HepG2 (cell line): Measurements from ENCODE around the gene LRGUK. TPM values are rescaled to one million over a fixed set of nuclear protein-coding genes. Genes with fewer than 3 reads are reported as not detected.

Source experiments
- ATAC-seq: fragments of 200-7000 bp; cut with Tn5 transposase; 3 replicates; pipeline ENCODE4 v1.9.1; 2020; ENCODE audit warnings: mild to moderate bottlenecking, moderate library complexity
- BruUV-seq: library from RNA; stranded (reverse); fragments of 400-500 nt; replicated peaks from 2 replicates; lab custom pipeline; 2021; lab: Mats Ljungman, UMichigan
- CTCF ChIA-PET: fragments of 300-600 bp; formaldehyde crosslinking; extraction: SDS; loops from one replicate; lab custom pipeline; 2021; ENCODE audit warnings: low total read pairs, inconsistent platforms, low intra/inter-chr PET ratio; lab: Yijun Ruan, JAX
- POLR2A ChIA-PET: fragments of 350-600 bp; sonication (Branson Sonifier 250); formaldehyde crosslinking; loops from one replicate; lab custom pipeline; 2020; ENCODE audit warnings: antibody characterized with exemption, inconsistent platforms; lab: Yijun Ruan, JAX
- DNase-seq: peaks from one replicate; pipeline ENCODE4 v3.0.0-alpha.2; 2015; ENCODE audit warnings: low spot score
- FAIRE-seq: peaks from 3 replicates; lab custom pipeline; 2011; peaks lifted over from hg19 to GRCh38; lab: Jason Lieb, UNC
- H2AFZ ChIP-seq: one replicate; pipeline ENCODE4 v1.6.1; 2011; ENCODE audit warnings: low read length, inconsistent platforms
- H3K27ac ChIP-seq: fragments of 300-600 bp; 3 replicates; pipeline ENCODE4 v1.8.0; 2011; ENCODE audit warnings: mixed run types, mild to moderate bottlenecking, mixed read lengths, low read length, inconsistent platforms; ENCODE audit not compliant: insufficient read depth; ENCODE audit errors: extremely low read length
- H3K27me3 ChIP-seq, 2 experiments: fragments of 200-600 bp in 1 of 2; 2 replicates in 1 of 2; 3 replicates in 1 of 2; pipeline versions ENCODE4 v1.6.0 to v1.8.0; 2011; ENCODE audit warnings: low read length in 2 of 2, mild to moderate bottlenecking in 2 of 2, moderate library complexity in 2 of 2, inconsistent platforms in 1 of 2; ENCODE audit not compliant: insufficient read depth in 2 of 2, control insufficient read depth in 1 of 2
- H3K36me3 ChIP-seq, 2 experiments: fragments of 200-600 bp in 1 of 2; replicated peaks in 1 of 2; 2 replicates in 1 of 2; 3 replicates in 1 of 2; pipeline versions ENCODE4 v1.5.1 to v1.8.0; 2011; ENCODE audit warnings: low read length in 2 of 2, inconsistent platforms in 1 of 2; ENCODE audit not compliant: insufficient read depth in 2 of 2, control insufficient read depth in 1 of 2
- H3K4me1 ChIP-seq: 2 replicates; pipeline ENCODE4 v1.5.1; 2012; ENCODE audit warnings: low read length, inconsistent platforms; ENCODE audit not compliant: insufficient read depth
- H3K4me2 ChIP-seq: 2 replicates; pipeline ENCODE4 v1.6.0; 2011; ENCODE audit warnings: low read depth, low read length, inconsistent platforms
- H3K4me3 ChIP-seq, 3 experiments: fragments of 200-600 bp in 1 of 3; sonication (generic), shearing (Covaris generic) in 1 of 3; replicated peaks in 1 of 3; 2 replicates each; pipeline ENCODE4 v1.5.1; 2011 to 2016; ENCODE audit warnings: low read length in 3 of 3, inconsistent platforms in 2 of 3, low read depth in 2 of 3, mild to moderate bottlenecking in 2 of 3, control low read depth in 1 of 3, mixed read lengths in 1 of 3; ENCODE audit not compliant: insufficient read depth in 1 of 3
- H3K79me2 ChIP-seq: one replicate; pipeline ENCODE4 v1.6.1; 2011; ENCODE audit warnings: low read length, inconsistent platforms; ENCODE audit not compliant: insufficient read depth
- H3K9ac ChIP-seq: 2 replicates; pipeline ENCODE4 v1.6.0; 2011; ENCODE audit warnings: mild to moderate bottlenecking, low read depth, low read length, inconsistent platforms; ENCODE audit not compliant: insufficient read depth
- H3K9me3 ChIP-seq: 2 replicates; pipeline ENCODE4 v1.5.1; 2012; ENCODE audit warnings: mild to moderate bottlenecking, low read length
- H4K20me1 ChIP-seq: 2 replicates; pipeline ENCODE4 v1.6.0; 2011; ENCODE audit warnings: inconsistent platforms, mild to moderate bottlenecking, low read length, moderate library complexity; ENCODE audit not compliant: insufficient read depth
- ETV6 ChIP-seq: sonication (generic); formaldehyde crosslinking; conservative IDR thresholded peaks from 2 replicates; pipeline ENCODE4 v1.4.0; 2020; ENCODE audit warnings: missing genetic modification reagents
- HMG20B ChIP-seq: conservative IDR thresholded peaks from 2 replicates; pipeline ENCODE4 v1.6.1; 2016; ENCODE audit warnings: missing genetic modification reagents, missing compliant biosample characterization
- MTA3 ChIP-seq: sonication (generic); formaldehyde crosslinking; IDR thresholded peaks from 2 replicates; pipeline ENCODE4 v1.4.0; 2020; ENCODE audit warnings: missing genetic modification reagents
- NONO ChIP-seq, 2 experiments: fragments of 450-650 bp in 1 of 2; sonication (generic) in 1 of 2; formaldehyde crosslinking in 1 of 2; IDR thresholded peaks in 1 of 2; conservative IDR thresholded peaks in 1 of 2; 2 replicates each; pipeline versions ENCODE4 v1.6.1 to v1.8.0; 2017 to 2022; ENCODE audit warnings: mild to moderate bottlenecking in 1 of 2, missing genetic modification reagents in 1 of 2, moderate library complexity in 1 of 2
- SMAD9 ChIP-seq: sonication (generic); formaldehyde crosslinking; IDR thresholded peaks from 2 replicates; pipeline ENCODE4 v1.5.1; 2020; ENCODE audit warnings: mild to moderate bottlenecking, missing genetic modification reagents
- STAT5B ChIP-seq: sonication (generic); formaldehyde crosslinking; IDR thresholded peaks from 2 replicates; pipeline ENCODE4 v1.4.0; 2020; ENCODE audit warnings: missing genetic modification reagents
- XRCC5 ChIP-seq: fragments of 200-400 bp; formaldehyde crosslinking; optimal IDR thresholded peaks from 2 replicates; pipeline ENCODE3; 2017; ENCODE audit warnings: mild to moderate bottlenecking, low read length
- ZNF549 ChIP-seq: sonication (generic); formaldehyde crosslinking; IDR thresholded peaks from 2 replicates; pipeline ENCODE4 v1.5.0; 2020; ENCODE audit warnings: missing genetic modification reagents
- ZNF713 ChIP-seq: sonication (generic); formaldehyde crosslinking; IDR thresholded peaks from 2 replicates; pipeline ENCODE4 v1.4.0; 2020; ENCODE audit warnings: mild to moderate bottlenecking, missing genetic modification reagents
- ZNF841 ChIP-seq: sonication (generic); formaldehyde crosslinking; IDR thresholded peaks from 2 replicates; pipeline ENCODE4 v1.8.1; 2023; ENCODE audit warnings: missing genetic modification reagents, borderline replicate concordance
- WGBS: methylation state at CpG from one replicate; pipeline ENCODE4 v1.1.6; 2017; ENCODE audit warnings: low lambda C conversion rate; 5-methylcytosine and 5-hydroxymethylcytosine counted together
- in situ Hi-C: cut with HindIII; loops from 2 replicates; pipeline ENCODE4 v1.10.0; 2017; ENCODE audit warnings: low pct_unique_long_range_greater_than_20kb; ENCODE audit not compliant: extremely low pct_ligation_motif_present
- intact Hi-C: fragments of 100-400 bp; cut with micrococcal nuclease; formaldehyde crosslinking; loops from one replicate; pipeline ENCODE4 v1.10.0; 2022; ENCODE audit not compliant: unreplicated experiment
- polyA plus RNA-seq, 8 experiments: library from polyadenylated mRNA; depleted of rRNA in 3 of 8; stranded (reverse) in 7 of 8; unstranded in 1 of 8; fragments of >200 nt; fragmentation: Illumina TruSeq in 4 of 8; extraction: Trizol in 4 of 8; gene quantifications; 2 replicates each; pipeline versions ENCODE4 v1.2.1 to v1.2.3, GENCODE V29; 2011 to 2016; ENCODE audit warnings: low read depth in 4 of 8, missing spikeins in 1 of 8, mixed read lengths in 1 of 8; ENCODE audit not compliant: insufficient read depth in 1 of 8
- total RNA-seq, 5 experiments: library from RNA; depleted of rRNA; stranded (reverse); fragments of >200 nt; fragmentation: Illumina TruSeq; extraction: Trizol; gene quantifications; 2 replicates each; pipeline ENCODE4 v1.2.3, GENCODE V29; 2016; ENCODE audit warnings: low read depth in 1 of 5
- TF ChIP-seq, protein P1 (sequence below): sonication (generic); formaldehyde crosslinking; IDR thresholded peaks from 2 replicates; pipeline ENCODE4 v1.5.0; 2020; ENCODE audit warnings: missing genetic modification reagents
- TF ChIP-seq, protein P2 (sequence below): sonication (generic); formaldehyde crosslinking; IDR thresholded peaks from 2 replicates; pipeline ENCODE4 v1.5.1; 2020; ENCODE audit warnings: missing genetic modification reagents, mild to moderate bottlenecking, borderline replicate concordance

Gene LRGUK
- total and polyA plus RNA-seq, 2 of the 13 experiments (the other 11 are each of a cell fraction or from before 2014, with no cell fraction given) = 0.18 to 0.20 TPM

DNA sequence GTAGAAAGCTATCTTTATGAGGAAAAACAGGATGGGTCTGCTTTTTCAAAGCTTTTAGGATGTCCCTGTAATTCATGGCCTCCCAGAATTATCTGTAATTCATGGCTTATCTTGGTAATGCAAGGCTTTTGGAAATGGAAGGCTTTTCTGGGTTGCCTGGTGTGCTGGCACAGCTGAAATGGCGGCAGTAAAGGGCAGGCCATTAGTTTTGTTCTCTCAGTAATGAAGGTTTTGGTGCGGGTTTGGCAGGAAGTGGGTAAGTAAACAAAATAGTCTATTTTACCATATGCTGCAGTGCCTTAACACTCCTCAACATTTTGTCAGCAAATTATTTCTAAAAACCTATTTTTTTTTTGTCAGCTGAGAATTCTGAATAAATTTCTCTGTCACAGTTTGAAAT is 69.3 kb downstream of the LRGUK start:
- H3K9me3 ChIP-seq = no peaks in the 10 kb centered on the region
- DNase-seq = no peak
- no TSS peak for BruUV-seq

More for the DNA sequence above, 69.3 kb downstream of the LRGUK start:
- H3K9ac ChIP-seq = no peak overlapping the region
- WGBS = 16% methylated on average over 2 of the region's 2 CpGs
- no peak overlapping the region for H2AFZ ChIP-seq
- ChIA-PET POLR2A (no interaction called here), CTCF (no interaction called here)
- no peak overlapping the region for H3K4me3 ChIP-seq
- ATAC-seq = no peak
- in situ Hi-C loops (no loop called here), intact Hi-C loops (no loop called here)
- H3K36me3 ChIP-seq = no peaks in the 10 kb centered on the region
- H3K4me2 ChIP-seq = no peak overlapping the region
- no peaks in the 10 kb centered on the region for H4K20me1 ChIP-seq
- no peak for FAIRE-seq
- H3K27me3 ChIP-seq = no peaks in the 10 kb centered on the region
- H3K79me2 ChIP-seq = no peaks in the 10 kb centered on the region
- TF ChIP-seq ZNF841 (CRISPR knock-in tag) (no peak), XRCC5 (no peak), NONO (IDR thresholded peaks at IDR 0.05) (no peak), NONO (CRISPR knock-in tag; conservative IDR thresholded peaks at IDR 0.05) (no peak), MTA3 (no peak), HMG20B (CRISPR knock-in tag) (no peak), STAT5B (no peak), ZNF549 (no peak), SMAD9 (CRISPR knock-in tag) (no peak), ZNF713 (CRISPR knock-in tag) (no peak), ETV6 (CRISPR knock-in tag) (no peak)
- TF ChIP-seq, protein P1, sequence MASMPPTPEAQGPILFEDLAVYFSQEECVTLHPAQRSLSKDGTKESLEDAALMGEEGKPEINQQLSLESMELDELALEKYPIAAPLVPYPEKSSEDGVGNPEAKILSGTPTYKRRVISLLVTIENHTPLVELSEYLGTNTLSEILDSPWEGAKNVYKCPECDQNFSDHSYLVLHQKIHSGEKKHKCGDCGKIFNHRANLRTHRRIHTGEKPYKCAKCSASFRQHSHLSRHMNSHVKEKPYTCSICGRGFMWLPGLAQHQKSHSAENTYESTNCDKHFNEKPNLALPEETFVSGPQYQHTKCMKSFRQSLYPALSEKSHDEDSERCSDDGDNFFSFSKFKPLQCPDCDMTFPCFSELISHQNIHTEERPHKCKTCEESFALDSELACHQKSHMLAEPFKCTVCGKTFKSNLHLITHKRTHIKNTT (CRISPR knock-in tag) = no peak
- TF ChIP-seq, protein P2, sequence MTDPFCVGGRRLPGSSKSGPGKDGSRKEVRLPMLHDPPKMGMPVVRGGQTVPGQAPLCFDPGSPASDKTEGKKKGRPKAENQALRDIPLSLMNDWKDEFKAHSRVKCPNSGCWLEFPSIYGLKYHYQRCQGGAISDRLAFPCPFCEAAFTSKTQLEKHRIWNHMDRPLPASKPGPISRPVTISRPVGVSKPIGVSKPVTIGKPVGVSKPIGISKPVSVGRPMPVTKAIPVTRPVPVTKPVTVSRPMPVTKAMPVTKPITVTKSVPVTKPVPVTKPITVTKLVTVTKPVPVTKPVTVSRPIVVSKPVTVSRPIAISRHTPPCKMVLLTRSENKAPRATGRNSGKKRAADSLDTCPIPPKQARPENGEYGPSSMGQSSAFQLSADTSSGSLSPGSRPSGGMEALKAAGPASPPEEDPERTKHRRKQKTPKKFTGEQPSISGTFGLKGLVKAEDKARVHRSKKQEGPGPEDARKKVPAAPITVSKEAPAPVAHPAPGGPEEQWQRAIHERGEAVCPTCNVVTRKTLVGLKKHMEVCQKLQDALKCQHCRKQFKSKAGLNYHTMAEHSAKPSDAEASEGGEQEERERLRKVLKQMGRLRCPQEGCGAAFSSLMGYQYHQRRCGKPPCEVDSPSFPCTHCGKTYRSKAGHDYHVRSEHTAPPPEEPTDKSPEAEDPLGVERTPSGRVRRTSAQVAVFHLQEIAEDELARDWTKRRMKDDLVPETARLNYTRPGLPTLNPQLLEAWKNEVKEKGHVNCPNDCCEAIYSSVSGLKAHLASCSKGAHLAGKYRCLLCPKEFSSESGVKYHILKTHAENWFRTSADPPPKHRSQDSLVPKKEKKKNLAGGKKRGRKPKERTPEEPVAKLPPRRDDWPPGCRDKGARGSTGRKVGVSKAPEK (CRISPR knock-in tag) = no peak
- no peaks in the 10 kb centered on the region for H3K4me1 ChIP-seq
- H3K27ac ChIP-seq = no peak overlapping the region
